ENCODE measurements around the gene NFATC4. TPM values are rescaled to one million over a fixed set of nuclear protein-coding genes. Genes with fewer than 3 reads are reported as not detected.
A peak's percentile ranks its signal among the peaks of the same experiment; 100 is the strongest.

Gene NFATC4
- total and polyA plus RNA-seq, 10 of the 15 experiments (the other 5 are each of a cell fraction or from before 2014, with no cell fraction given): 0.97 to 14.3 (median 4.9) TPM

GRCh38 chr14:24343795-24344660 lies 24.0 kb upstream of the NFATC4 start:
- Histone ChIP-seq H3K36me3 (ENCODE audit: control insufficient read depth in 2 of 2, insufficient read depth in 2 of 2, low read length in 1 of 2) (no peaks in the 10 kb centered on the region), H3K9me3 (replicated peaks; ENCODE audit: control insufficient read depth, insufficient read depth, low read length) (no peaks in the 10 kb centered on the region), H2AFZ (ENCODE audit: control insufficient read depth, low read depth, low read length) (no peak overlapping the region), H3K4me1 (ENCODE audit: control insufficient read depth, insufficient read depth, low read length) (peaks cover 2% of the 10 kb centered on the region; the same call in 1 of the 2 replicates), H3K9ac (ENCODE audit: control insufficient read depth, insufficient read depth, low read length) (no peak overlapping the region), H3K4me2 (ENCODE audit: control insufficient read depth, insufficient read depth) (no peak overlapping the region), H3K79me2 (ENCODE audit: control insufficient read depth, insufficient read depth, low read length) (no peaks in the 10 kb centered on the region), H3K27me3 (replicated peaks in 1 of 2; ENCODE audit: control insufficient read depth in 2 of 2, insufficient read depth in 2 of 2, low read length in 1 of 2) (no peaks in the 10 kb centered on the region; a peak in 1 of 4 replicates), H4K20me1 (ENCODE audit: control insufficient read depth, insufficient read depth) (no peaks in the 10 kb centered on the region), H3K4me3 (no peak overlapping the region), H3K27ac (ENCODE audit: control insufficient read depth, insufficient read depth) (no peak overlapping the region)
- FAIRE-seq (no peak), ATAC-seq (no peak), DNase-seq (ENCODE audit: low read depth, low spot score) (no peak)
- TF ChIP-seq SKIL (IDR thresholded peaks at IDR 0.05; ENCODE audit: low read depth, poor library complexity, severe bottlenecking) (peak; percentile 41), E2F4 (IDR thresholded peaks at IDR 0.05; ENCODE audit: low read depth, low read length) (no peak)
- BruUV-seq (replicated peaks): no TSS peak
- in situ Hi-C loops (cut with MboI) (no loop called here), intact Hi-C loops (cut with micrococcal nuclease; ENCODE audit: unreplicated experiment) (no loop called here)
- ChIA-PET POLR2A (no interaction called here), CTCF (interaction anchor here (1.0 to 4.5 kb wide), 7 partner anchors 10 to 88 kb away, joined by 3 to 39 read pairs (median 4); partner anchors contain the start of genes CBLN3 and KHNYN), SMC1A (ENCODE audit: uncharacterized antibody, unreplicated experiment) (interaction anchor here (1.9 kb wide), 1 partner anchor 88 kb away, joined by 5 read pairs; no protein-coding TSS in a partner anchor), RAD21 (ENCODE audit: unreplicated experiment) (interaction anchor here (0.9 to 1.7 kb wide), 5 partner anchors 11 to 98 kb away, joined by 3 to 4 read pairs (median 3); no protein-coding TSS in a partner anchor)
- WGBS (ENCODE audit: insufficient coverage, insufficient replicate concordance, low lambda C conversion rate, missing lambda C conversion rate): 40% methylated on average over 7 of the region's 7 CpGs
